WTC11 (cell line): Measurements from ENCODE around the gene EP400.

Source experiments
- ESRRA ChIP-seq: sonication (generic); formaldehyde crosslinking; IDR thresholded peaks from 2 replicates; pipeline ENCODE4 v1.8.1; 2022; ENCODE audit warnings: mild to moderate bottlenecking, missing genetic modification reagents, borderline replicate concordance
- MXD4 ChIP-seq: fragments of 250-450 bp; sonication (Bioruptor Pico); IDR thresholded peaks from 2 replicates; pipeline ENCODE4 v1.8.0; 2021; ENCODE audit warnings: mild to moderate bottlenecking, moderate library complexity, borderline replicate concordance
- NFYB ChIP-seq: sonication (generic); formaldehyde crosslinking; conservative IDR thresholded peaks from 2 replicates; pipeline ENCODE4 v1.8.0; 2022; ENCODE audit warnings: low read depth, missing genetic modification reagents
- ZNF317 ChIP-seq: sonication (generic); formaldehyde crosslinking; IDR thresholded peaks from 2 replicates; pipeline ENCODE4 v1.8.1; 2023; ENCODE audit warnings: low read depth, mild to moderate bottlenecking, moderate library complexity, missing genetic modification reagents, borderline replicate concordance
- TF ChIP-seq, protein P1 (sequence below): sonication (generic); formaldehyde crosslinking; IDR thresholded peaks from 2 replicates; pipeline ENCODE4 v1.8.1; 2022; ENCODE audit warnings: low read depth, missing genetic modification reagents, borderline replicate concordance
- TF ChIP-seq, protein P2 (sequence below): fragments of 200-600 bp; IDR thresholded peaks from 2 replicates; pipeline ENCODE4 v1.8.0; 2022; ENCODE audit warnings: antibody characterized with exemption
- TF ChIP-seq, protein P3 (sequence below): sonication (generic); formaldehyde crosslinking; IDR thresholded peaks from 2 replicates; pipeline ENCODE4 v1.8.0; 2022; ENCODE audit warnings: mild to moderate bottlenecking, missing genetic modification reagents
- TF ChIP-seq, protein P4 (sequence below): sonication (generic); formaldehyde crosslinking; IDR thresholded peaks from 2 replicates; pipeline ENCODE4 v1.8.1; 2022; ENCODE audit warnings: mild to moderate bottlenecking, missing genetic modification reagents, moderate library complexity, borderline replicate concordance
- TF ChIP-seq, protein P5 (sequence below): sonication (generic); formaldehyde crosslinking; IDR thresholded peaks from 2 replicates; pipeline ENCODE4 v1.8.0; 2023; ENCODE audit warnings: mild to moderate bottlenecking, missing genetic modification reagents

DNA sequence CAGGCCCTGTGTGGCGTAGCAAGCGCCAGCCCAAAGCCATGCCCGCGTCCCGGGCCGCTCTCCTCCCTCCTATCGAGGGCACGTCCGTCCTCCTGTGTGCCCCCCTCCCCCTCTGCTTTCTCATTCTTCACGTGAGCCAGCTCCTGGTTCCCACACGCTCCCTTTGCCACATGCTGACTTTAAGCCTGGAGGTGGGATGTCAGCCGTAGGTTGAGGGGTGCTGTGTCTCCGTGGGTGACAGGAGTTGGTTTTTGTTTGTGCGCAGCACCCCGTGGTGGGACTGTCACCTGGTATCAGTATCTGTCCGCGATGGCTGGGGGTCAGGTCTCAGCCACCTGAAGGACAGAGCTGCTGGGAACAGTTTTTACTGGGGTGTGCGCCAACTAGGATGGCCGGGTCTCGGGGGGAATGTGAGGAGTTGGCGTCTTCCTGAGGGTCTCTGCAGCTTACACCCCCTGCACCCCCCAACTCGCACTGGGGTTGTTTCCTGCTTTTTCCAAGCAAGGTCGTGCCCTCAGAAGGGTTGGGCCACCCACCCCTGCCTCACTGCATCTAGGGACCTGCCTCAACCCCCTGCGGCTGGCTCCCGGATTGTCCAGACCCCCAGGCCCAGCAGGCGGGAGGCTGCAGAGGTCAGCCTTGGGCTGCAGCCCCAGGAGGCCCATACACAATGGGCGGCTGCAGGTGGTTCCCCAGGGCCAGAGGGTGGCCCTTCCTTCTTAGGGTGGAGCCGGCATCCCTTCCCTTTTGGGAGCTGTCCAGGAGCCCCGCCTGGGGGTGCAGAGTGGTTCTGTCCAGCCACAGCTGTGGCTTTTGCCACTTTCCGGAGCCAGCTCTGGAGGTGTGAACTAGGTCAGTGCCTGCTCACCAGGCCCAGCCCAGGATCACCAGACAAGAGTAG lies 48.1 kb upstream of the EP400 start:
- TF ChIP-seq, protein P1, sequence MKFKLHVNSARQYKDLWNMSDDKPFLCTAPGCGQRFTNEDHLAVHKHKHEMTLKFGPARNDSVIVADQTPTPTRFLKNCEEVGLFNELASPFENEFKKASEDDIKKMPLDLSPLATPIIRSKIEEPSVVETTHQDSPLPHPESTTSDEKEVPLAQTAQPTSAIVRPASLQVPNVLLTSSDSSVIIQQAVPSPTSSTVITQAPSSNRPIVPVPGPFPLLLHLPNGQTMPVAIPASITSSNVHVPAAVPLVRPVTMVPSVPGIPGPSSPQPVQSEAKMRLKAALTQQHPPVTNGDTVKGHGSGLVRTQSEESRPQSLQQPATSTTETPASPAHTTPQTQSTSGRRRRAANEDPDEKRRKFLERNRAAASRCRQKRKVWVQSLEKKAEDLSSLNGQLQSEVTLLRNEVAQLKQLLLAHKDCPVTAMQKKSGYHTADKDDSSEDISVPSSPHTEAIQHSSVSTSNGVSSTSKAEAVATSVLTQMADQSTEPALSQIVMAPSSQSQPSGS (CRISPR knock-in tag), result no peak
- TF ChIP-seq, protein P2, sequence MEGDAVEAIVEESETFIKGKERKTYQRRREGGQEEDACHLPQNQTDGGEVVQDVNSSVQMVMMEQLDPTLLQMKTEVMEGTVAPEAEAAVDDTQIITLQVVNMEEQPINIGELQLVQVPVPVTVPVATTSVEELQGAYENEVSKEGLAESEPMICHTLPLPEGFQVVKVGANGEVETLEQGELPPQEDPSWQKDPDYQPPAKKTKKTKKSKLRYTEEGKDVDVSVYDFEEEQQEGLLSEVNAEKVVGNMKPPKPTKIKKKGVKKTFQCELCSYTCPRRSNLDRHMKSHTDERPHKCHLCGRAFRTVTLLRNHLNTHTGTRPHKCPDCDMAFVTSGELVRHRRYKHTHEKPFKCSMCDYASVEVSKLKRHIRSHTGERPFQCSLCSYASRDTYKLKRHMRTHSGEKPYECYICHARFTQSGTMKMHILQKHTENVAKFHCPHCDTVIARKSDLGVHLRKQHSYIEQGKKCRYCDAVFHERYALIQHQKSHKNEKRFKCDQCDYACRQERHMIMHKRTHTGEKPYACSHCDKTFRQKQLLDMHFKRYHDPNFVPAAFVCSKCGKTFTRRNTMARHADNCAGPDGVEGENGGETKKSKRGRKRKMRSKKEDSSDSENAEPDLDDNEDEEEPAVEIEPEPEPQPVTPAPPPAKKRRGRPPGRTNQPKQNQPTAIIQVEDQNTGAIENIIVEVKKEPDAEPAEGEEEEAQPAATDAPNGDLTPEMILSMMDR, result no peak
- TF ChIP-seq, protein P3, sequence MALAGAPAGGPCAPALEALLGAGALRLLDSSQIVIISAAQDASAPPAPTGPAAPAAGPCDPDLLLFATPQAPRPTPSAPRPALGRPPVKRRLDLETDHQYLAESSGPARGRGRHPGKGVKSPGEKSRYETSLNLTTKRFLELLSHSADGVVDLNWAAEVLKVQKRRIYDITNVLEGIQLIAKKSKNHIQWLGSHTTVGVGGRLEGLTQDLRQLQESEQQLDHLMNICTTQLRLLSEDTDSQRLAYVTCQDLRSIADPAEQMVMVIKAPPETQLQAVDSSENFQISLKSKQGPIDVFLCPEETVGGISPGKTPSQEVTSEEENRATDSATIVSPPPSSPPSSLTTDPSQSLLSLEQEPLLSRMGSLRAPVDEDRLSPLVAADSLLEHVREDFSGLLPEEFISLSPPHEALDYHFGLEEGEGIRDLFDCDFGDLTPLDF (CRISPR knock-in tag), result no peak
- TF ChIP-seq, protein P4, sequence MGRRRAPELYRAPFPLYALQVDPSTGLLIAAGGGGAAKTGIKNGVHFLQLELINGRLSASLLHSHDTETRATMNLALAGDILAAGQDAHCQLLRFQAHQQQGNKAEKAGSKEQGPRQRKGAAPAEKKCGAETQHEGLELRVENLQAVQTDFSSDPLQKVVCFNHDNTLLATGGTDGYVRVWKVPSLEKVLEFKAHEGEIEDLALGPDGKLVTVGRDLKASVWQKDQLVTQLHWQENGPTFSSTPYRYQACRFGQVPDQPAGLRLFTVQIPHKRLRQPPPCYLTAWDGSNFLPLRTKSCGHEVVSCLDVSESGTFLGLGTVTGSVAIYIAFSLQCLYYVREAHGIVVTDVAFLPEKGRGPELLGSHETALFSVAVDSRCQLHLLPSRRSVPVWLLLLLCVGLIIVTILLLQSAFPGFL (CRISPR knock-in tag), result no peak
- TF ChIP-seq ZNF317 (CRISPR knock-in tag), result no peak
- TF ChIP-seq, protein P5, sequence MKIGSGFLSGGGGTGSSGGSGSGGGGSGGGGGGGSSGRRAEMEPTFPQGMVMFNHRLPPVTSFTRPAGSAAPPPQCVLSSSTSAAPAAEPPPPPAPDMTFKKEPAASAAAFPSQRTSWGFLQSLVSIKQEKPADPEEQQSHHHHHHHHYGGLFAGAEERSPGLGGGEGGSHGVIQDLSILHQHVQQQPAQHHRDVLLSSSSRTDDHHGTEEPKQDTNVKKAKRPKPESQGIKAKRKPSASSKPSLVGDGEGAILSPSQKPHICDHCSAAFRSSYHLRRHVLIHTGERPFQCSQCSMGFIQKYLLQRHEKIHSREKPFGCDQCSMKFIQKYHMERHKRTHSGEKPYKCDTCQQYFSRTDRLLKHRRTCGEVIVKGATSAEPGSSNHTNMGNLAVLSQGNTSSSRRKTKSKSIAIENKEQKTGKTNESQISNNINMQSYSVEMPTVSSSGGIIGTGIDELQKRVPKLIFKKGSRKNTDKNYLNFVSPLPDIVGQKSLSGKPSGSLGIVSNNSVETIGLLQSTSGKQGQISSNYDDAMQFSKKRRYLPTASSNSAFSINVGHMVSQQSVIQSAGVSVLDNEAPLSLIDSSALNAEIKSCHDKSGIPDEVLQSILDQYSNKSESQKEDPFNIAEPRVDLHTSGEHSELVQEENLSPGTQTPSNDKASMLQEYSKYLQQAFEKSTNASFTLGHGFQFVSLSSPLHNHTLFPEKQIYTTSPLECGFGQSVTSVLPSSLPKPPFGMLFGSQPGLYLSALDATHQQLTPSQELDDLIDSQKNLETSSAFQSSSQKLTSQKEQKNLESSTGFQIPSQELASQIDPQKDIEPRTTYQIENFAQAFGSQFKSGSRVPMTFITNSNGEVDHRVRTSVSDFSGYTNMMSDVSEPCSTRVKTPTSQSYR (CRISPR knock-in tag), result no peak
- no peak for TF ChIP-seq MXD4
- TF ChIP-seq NFYB (CRISPR knock-in tag), result no peak
- TF ChIP-seq ESRRA (CRISPR knock-in tag), result no peak
